HG02763 (cell line): ENCODE data around the gene DUSP1.

Experiments used
- ATAC-seq: cut with Tn5 transposase; IDR thresholded peaks from one replicate; pipeline ENCODE4 v1.9.1; 2021; ENCODE audit warnings: mild to moderate bottlenecking, moderate library complexity; ENCODE audit not compliant: unreplicated experiment

DUSP1 gene

DNA sequence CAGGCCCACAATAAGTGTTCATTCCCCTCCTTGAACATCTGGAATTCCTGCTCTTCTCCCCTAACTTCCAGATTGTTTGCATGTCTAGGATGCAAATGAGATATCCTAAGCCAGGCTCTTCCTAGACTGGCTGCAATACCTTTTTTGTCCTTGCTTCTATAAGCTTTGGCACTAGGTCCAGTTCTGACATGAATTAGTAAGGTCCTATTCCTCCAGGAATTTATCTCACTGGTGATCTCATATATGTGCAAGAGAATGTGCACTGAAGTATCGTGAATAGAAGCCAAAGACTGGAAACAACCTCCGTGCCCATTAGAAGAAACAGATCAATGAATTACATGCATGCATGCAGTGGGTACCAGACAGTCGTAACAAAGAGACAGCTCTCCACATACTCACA, 25.2 kb downstream of the DUSP1 start:
- no peak for ATAC-seq

DNA sequence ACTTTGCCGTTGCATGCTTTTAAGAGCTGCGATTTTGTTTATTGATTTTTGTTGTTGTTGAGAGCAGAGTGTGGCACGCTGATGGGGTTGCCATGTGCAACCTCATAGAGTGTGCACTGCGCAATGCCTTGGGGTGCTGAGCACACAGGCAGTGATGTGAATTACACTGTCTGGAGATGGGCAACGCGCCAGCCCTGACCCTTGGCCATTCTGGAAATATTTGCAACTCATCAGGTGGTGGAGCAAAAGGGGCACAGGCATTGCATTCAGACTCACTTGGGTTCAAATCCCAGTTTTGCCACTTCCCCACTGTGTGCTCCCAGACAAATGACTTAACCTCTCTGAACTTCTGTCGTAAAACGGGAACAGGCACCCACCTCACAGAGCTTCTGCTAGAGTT, 25.6 kb downstream of the DUSP1 start:
- no peak for ATAC-seq

DNA sequence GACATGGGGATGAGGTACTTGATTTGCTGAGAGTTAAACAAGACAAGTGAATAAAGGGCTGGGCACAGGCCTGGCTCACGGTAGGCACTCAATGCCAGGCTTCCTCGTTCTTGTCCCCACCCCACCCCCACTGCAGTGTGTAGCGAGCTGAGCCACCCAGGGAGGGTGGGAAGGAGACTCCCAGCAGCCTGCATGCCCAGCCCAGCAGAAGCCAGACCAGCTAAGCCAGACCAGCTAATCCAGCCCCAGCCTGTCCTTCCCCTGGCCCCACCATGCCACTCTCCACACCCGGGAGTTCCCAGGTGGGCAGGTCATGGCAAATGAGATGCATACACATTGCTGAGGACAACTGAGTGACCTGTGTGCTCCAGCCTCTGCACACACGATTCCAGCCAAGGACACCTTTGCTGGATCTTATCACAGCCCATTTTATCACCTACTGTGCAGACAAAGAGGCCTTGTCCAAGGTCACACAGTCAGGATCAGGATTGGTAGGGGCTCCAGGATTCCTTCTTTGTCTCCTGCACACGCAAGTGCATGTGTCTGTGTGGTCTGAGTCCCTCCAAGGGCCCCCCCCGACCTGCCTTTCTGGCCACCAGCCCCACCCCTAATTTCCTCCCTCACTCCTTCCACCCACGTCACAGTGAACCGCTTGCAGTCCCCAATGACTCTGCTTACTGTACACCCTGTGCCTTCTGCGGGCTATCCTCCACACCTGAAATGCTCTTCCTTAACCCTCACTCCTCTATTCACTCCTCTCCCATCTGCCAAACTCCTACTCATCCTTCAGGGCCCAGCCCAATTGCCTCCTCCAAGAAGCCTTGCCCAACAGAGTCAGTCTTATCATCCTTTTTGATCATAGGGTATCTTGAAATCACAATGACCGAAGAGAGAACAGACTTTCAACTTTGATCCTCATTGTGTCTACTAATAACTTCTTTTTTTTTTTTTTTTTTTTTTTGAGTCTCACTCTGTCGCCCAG, 26.6 kb downstream of the DUSP1 start:
- no peak for ATAC-seq

DNA sequence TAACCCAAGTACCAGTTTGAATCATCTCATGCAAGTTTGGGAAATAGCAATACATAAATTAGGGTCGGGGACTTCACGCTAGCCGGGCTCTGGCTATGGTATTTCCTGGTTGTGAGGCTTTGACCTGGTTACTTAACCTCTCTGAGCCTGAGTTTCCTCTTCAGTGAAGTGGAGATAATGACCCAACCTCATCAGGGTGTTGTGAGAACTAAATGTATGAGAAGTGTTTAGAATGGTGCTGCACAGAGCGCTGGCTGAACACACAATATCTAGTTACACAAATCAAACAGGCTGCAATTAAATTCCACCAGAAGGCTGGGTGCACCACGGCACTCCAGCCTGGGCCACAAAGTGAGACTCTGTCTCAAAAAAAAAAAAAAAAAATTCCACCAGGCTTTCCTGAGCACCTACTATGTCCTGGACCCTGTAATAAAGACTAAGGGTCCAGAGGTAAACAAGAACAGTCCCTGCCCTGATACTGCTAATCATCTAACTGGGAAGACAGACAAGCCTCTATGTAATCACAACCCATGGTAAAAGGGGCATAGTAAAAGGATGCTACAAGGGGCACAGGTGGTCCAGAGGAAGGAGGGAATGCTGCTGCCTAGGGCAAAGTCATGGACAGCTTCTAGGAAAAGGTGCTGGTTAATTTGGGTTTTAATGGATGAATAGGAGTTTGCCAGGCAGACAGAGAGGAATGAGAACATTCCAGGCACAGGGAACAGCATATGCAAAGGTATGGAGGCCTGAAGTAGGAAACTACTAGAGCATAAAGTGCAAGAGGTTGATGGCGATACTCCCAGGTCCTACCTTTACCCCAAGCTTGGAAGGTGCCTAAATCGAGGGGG, 27.7 kb downstream of the DUSP1 start:
- no peak for ATAC-seq

DNA sequence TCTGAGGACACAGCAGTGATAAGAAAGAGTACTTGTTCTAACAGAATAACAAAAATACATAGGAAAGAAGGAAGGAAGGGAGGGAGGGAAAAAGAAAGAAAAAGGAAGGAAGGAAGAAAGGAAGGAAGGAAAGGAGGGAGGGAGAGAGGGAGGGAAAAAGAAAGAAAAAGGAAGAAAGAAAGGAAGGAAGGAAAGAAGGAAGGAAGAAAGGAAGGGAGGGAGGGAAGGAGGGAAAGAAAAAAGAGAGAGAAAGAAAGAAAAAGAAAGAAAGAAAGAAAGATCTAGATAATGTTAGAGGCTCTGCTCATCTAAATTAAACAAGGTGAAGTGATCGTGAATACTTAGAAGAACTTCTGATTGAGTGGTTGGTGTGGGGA, 29.8 kb downstream of the DUSP1 start:
- ATAC-seq, result no peak

DNA sequence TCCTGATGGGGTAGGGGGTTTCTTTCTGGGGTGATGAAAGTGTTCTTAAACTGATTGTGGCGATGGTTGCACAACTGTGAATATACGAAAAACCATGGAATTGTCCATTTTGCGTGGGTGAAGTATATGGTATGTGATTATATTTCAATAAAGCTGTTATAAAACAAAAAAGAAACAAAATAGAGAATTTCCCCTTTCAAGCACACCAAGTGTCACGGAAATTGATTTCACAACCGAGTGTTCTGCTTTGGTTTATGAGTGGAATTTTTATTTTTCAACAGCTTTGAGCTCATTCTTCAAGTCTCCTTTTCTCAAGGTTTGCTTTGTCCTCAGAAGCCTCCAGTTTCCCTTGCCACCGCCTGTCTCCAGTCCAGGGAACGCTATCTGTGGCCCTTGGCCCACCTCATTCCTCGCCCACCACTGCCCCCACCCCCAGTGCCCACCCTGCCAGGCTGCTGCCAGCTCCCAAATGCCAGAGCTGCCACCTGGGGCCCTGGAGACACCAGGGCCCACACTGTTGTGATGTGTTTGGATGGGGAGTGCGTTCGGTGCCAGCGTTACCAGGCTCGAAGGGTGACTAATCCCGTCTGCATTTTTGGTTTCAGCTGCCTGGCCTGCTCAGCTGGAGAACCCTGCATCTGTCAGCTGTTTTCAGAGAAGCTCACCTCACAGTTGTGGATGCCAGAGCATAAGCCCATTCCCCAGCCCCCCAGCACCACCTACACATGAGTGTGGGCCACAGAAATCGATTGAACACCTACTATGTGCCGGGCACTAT, 30.4 kb downstream of the DUSP1 start:
- ATAC-seq, result no peak

DNA sequence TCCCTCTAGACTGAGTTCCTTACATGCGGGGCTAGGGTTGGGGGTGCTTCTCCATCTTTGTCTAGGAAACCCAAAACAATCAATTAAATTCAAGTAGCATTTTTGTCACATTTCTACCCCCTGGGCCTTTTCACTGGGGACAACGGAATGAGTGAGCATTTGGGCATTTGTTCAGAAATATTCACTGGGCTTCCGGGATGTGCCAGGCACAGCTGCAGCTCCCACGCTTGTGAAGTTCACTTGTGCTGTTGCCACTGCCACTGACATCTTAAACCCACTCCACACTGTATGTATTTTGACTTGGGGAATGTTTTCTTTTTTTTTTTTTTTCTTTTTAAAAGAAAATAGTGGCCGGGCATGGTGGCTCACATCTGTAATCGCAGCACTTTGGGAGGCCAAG, 31.6 kb downstream of the DUSP1 start:
- no peak for ATAC-seq

DNA sequence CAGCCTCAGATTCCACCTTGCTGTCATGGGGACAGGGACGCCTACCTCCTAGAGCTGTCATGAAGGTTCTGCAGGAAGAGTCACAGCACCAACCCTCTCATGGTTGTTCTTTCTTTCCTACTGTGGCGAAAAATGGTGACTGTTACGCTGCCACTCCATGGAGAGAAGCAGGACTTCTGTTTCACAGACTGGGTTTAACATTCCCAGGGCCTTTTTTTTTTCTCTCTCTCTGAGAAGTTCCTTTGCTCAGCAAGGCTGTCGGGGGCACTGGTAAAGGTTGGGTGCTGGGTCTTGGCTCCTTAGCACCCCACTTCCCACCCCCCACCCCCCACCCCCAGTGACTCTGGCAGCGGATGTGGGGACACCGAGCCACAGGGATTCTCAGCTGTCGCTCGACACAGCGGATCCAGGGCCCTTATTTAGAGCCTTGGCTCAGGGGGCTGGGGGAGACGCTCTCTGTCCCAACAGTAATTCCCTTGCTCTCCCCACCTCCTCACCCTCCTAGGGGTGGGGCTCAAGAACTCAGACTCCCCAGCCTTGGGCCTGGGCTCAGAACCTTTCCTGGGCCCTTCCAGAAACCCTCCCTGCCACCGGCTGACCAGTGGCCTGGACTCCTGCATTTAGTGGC, 34.4 kb downstream of the DUSP1 start:
- no peak for ATAC-seq

DNA sequence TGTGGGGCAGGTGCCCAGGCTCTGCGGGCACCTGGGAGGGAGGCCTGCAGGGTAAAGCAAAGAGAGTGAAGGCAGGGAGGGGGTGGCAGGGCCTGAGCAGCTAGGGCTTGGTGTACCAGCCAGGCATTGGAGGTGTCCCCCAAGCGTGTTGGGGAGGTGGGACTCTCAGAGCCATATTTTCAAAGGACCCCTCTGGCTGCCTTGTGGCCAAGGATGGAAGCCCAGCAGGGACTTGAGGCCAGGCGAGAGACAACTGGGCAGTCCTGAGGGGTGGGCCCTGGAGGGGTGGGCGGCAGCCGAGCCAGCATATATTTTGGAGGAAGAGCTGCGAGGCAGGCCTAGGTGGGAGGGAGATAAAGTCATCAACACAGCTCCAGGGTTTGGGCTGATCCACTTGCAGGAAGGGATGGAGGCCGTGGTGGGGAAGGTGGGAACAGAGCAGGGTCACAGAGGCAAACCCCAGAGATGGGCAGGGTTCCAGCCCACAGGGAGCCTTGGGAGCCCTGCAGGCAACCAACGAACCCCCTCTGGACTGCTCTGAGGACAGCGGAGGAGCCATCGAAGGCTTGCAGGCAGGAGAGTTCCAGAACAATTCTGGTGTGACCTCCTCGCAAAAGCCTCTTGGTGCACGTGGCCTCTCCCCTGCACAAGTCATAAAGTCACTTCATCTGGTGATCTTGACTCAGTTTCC, 35.7 kb downstream of the DUSP1 start:
- ATAC-seq, result no peak

DNA sequence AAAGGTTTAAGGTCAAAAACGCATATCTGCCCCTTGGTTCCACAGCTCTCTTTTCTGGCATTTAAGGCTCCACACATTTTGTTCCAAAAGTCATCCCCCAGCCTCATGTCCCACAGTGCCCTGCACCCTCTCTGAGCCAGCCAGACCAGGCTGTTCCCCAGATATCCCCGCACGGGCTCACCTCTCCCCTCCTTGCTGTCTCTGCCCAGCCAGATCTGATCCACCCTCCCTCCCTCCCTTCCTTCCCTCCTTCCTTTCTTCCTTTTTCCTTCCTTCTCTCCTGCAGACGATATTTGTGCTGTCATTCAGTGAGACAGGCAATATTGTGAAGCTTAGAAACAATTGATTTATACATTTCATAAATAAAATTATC, 37.0 kb downstream of the DUSP1 start:
- no peak for ATAC-seq

DNA sequence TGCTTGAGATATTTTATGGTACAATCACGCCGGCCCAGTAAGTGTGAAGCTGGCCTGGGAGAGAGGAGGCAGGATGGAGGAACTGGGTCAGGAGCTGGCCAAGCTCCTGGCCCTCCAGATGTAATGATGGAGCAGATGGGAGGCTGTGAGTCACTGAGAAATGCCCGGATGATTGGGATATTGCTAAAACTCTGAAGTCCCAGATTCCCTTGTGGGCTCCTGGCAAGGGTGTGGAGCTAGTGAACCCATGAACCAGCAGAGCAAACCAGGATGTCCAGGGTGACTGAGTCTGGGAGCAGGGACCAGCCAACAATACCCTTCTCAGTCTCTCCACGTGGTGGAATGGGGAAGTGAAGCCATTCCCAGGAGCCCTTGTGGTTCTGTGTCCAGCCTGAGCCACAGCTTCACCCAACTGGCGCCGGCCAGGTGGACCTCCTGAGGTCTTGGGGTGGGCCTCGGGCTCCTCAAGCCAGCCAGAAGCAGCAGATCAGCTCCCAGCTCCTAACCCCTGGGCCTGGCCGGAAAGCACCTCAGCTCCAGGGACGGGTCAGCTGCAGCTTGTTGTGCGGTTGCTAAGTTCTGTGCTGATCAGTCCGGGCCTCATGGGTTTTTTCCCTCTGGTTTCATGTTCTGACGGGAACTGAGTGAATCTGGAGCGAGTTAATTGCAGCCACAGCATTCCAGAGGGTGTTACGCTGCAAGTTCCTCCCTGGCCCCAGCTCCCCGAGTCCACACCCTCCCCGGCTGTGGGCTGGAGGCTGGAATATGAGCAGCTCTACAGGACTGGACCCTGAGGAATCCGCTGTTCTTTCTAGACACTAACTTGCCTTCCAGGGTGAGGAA, 37.6 kb downstream of the DUSP1 start:
- ATAC-seq, result no peak

DNA sequence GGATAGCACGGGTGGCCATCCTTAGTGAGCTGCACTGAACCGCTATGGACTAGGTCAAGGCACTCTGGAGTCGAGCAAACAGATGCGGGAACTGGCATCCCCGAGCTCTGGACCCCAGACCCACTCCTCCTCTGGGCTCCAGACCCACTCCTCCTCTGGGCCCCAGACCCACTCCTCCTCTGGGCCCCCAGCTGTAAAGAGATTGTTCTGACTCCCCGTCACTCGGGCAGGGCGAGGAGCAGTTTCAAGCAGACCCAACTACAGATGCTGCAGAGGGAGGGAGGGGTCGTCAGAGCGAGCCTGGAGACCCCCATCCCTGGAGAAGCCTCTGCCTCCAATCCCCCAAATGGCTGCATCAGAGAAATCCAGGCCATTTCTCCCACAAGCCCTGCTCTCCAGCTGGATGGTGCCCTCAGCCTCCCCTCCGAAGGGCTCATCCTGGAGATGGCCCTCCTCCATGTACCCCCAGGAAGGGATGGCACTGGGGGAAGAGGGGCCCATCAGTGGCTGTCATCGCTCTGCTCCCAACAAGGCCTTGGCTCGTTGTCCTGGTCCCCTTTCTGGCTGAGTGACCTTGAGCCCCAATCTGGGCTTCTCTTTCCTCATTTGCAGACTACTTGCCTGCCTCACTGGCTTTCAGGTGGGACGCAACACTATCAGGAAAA, 38.7 kb downstream of the DUSP1 start:
- ATAC-seq, result no peak

DNA sequence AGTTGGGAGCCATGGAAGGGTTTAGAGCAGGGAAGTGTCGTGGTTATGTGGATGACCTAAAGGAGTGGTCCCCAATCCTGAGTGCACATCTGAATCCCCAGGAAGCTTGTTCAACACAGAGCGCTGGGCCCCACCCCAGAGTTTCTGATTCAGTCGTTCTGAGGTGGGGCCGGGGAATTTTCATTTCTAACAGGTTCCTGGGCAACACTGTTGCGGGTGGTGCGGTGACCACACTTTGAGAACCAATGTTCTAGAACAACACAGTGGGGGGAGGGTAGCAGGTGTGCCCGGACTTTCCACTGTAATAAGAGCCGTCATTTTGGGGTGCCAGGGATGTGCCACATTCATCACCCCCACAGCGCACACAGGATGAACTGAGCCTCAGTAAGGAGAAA, 39.3 kb downstream of the DUSP1 start:
- no peak for ATAC-seq

DNA sequence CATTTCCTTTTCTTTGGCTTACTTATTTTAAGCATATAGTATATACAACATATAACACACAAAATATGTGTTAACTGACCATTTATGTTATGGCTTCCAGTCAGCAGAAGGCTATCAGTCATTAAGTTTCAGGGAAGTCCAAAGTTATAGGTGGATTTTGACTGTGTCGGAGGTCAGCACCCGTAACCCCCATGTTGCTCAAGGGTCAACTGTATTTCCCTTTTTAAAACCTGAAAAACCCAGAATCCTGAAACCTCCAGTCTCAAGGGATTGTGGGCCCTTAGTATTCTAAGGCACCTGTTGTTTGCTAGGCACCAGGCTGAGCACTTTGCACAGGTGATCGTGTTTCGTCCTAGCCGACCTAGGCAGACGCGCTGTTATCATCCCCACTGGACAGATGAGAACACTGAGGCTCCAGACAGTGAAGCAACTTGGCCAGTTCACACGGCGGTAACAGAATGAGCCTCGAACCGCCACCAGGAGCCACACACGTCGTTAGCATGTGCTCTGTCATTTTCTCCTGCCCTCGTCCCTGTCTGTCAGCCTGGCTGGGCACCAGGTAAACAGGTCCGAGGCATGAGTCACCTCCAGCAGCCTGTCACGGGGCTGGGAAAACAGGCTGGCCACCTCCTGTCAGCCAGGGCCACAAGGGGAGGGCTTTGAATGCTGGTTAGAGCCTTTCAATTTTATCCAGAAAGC, 39.9 kb downstream of the DUSP1 start:
- no peak for ATAC-seq

DNA sequence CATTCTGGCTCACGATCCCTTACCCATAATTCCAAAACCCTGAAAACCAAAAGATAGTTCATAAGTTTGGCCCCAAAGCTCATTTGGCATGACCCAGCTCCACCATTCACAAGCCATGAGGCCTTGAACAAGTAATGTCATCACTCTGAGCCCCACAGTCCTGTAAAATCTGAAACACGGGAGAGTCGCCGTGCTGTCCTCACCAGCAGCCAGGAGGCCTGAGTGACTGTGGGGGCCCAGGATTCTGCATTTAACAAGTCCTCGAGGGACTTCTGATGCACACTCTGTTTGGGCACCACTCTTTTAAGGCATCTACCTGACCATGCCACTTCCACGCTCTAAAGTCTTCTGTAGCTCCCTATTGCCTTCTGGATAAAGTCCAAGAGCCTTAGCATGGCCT, 40.8 kb downstream of the DUSP1 start:
- ATAC-seq, result no peak

DNA sequence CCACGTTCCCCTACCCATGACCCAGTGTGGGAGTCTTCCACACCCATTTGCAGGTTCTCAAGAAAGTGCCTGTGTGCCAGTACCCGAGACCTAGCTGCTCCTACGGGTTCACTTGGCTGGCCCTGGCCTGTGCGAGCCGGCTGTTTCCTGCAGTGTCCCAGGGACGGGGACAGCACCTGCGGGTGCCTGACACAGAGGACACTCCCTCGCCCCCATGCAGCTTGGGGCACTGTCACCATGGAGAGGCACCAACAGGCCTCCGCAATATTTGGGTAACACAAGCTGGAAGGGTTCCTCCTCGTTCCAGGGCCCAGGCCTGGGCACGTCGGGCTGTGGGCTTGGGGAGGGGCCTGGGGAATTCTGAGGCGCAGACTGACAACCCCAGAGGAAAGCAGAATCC, 41.4 kb downstream of the DUSP1 start:
- no peak for ATAC-seq

DNA sequence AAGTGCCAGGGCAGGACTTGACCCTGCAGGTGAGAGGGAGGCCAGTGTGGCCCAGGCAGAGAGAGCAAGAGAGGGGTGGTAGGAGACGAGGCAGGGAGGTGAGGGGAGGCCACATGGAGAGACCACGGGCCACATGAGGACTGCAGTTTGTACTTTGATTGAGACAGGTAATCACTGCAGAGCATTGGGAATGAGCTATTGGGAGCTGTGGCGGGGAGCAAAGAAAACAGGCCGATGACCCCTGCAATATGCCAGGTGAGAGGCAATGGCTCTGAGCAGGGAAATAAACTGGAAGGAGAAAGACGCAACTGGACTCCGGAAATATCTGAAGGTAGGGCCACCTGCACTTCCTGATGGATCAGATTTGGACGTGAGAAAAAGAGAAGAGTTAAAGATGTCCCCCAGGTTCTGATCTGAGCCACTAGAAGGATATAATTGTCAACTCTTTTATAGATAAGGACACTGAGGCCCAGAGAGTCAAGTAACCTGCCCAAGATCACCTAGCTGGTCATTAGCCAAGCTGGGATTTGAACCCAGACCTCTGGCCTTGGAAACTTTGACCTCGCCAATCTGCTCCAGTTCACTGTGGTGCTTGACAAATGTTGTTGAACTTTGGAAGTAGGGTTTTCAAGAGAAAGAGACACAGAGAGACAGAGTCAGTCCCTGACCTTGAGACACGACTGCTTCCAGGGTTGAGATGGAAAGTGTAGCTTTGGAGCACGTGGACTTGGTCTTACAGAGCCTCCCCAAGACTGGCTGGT, 42.3 kb downstream of the DUSP1 start:
- ATAC-seq, result no peak
